Endothelial cell (in vitro differentiated cells): Measurements from ENCODE around the gene NTN1. TPM values are rescaled to one million over a fixed set of nuclear protein-coding genes. Genes with fewer than 3 reads are reported as not detected.

ENCODE experiments used
- DNase-seq: peaks from one replicate; pipeline ENCODE4 v3.0.0; 2021; ENCODE audit warnings: low spot score
- H3K27ac Mint-ChIP-seq: one replicate; pipeline ENCODE4 v1.8.0; 2021; ENCODE audit warnings: mixed read lengths, inconsistent platforms; ENCODE audit not compliant: unreplicated experiment
- H3K27me3 Mint-ChIP-seq: one replicate; pipeline ENCODE4 v1.8.0; 2021; ENCODE audit warnings: mild to moderate bottlenecking, moderate library complexity, mixed read lengths, inconsistent platforms; ENCODE audit not compliant: unreplicated experiment
- H3K36me3 Mint-ChIP-seq: one replicate; pipeline ENCODE4 v1.8.0; 2021; ENCODE audit warnings: mild to moderate bottlenecking, low read depth, mixed read lengths, inconsistent platforms; ENCODE audit not compliant: unreplicated experiment
- H3K4me1 Mint-ChIP-seq: one replicate; pipeline ENCODE4 v1.8.0; 2021; ENCODE audit warnings: mild to moderate bottlenecking, mixed read lengths, inconsistent platforms; ENCODE audit not compliant: unreplicated experiment
- H3K4me3 Mint-ChIP-seq: one replicate; pipeline ENCODE4 v1.8.0; 2021; ENCODE audit warnings: mild to moderate bottlenecking, mixed read lengths, inconsistent platforms; ENCODE audit not compliant: unreplicated experiment
- H3K9me3 Mint-ChIP-seq: one replicate; pipeline ENCODE4 v1.8.0; 2021; ENCODE audit warnings: mixed read lengths, inconsistent platforms; ENCODE audit not compliant: unreplicated experiment
- CTCF ChIP-seq: fragments of 200-600 bp; sonication (generic); IDR thresholded peaks from one replicate; pipeline ENCODE4 v1.5.0; 2021; ENCODE audit warnings: antibody characterized with exemption; ENCODE audit not compliant: unreplicated experiment
- total RNA-seq: library from RNA; stranded (reverse); fragmentation: NEBNext Ultra II Directional; extraction: Animal tissue kit (Norgen Biotek cat#: 25700); gene quantifications from one replicate; pipeline ENCODE4 v1.2.1, GENCODE V29; 2021; ENCODE audit not compliant: unreplicated experiment

NTN1 gene
- total RNA-seq, 1 donor from 2014 or later, result 6.6 TPM

- Mint-ChIP-seq H3K4me1 (peaks cover 13% of the 10 kb centered on the region), H3K27ac (no peak overlapping the region), H3K4me3 (no peak overlapping the region), H3K9me3 (no peaks in the 10 kb centered on the region), H3K27me3 (peaks cover 3% of the 10 kb centered on the region), H3K36me3 (no peaks in the 10 kb centered on the region)
- no peak for TF ChIP-seq CTCF
- DNase-seq, result no peak
Observed at GRCh38 chr17:9170336-9170735, 149.0 kb downstream of the NTN1 start.

- H3K9me3 Mint-ChIP-seq, result no peaks in the 10 kb centered on the region
- DNase-seq, result no peak
Observed at GRCh38 chr17:9170853-9171252, 149.5 kb downstream of the NTN1 start.

DNA sequence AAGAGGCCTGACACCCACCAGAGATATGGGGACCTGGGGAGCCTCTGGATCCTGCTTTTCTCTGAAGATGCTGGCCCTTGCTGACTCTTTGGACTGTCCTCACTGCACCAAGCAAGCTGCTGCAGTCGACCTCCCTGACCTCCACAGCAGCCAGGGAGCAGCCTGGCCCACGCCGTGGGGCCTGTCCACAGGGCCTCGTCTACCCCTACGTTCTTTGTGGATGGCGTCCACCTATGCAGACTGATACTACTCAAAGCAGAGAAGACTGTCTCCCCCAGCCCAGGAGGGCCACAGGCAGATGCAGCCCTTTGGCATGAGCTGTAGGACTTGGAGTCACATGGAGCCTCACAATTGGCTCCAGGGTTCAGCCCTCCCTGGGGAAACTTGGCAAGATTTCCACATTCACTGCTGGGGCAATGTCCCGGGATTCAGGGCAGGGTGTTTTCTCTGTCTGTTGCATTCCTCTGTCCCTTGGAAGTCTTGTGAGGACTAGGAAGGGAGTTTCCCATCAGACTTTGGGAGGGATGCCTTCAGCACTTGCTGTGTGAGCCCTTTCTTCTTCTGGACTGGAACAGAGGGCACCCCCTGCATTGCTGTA, 152.2 kb downstream of the NTN1 start:
- no peaks in the 10 kb centered on the region for H3K9me3 Mint-ChIP-seq
- H3K4me3 Mint-ChIP-seq, result no peak overlapping the region
- peaks cover 32% of the 10 kb centered on the region for H3K4me1 Mint-ChIP-seq
- no peak for DNase-seq
- TF ChIP-seq CTCF, result no peak
- no peak overlapping the region for H3K27ac Mint-ChIP-seq
- H3K27me3 Mint-ChIP-seq, result peaks cover 3% of the 10 kb centered on the region
- H3K36me3 Mint-ChIP-seq, result no peaks in the 10 kb centered on the region

More at GRCh38 chr17:9170853-9171252, 149.5 kb downstream of the NTN1 start:
- TF ChIP-seq CTCF, result no peak
- H3K27ac Mint-ChIP-seq, result peak overlapping the region; percentile 1
- no peaks in the 10 kb centered on the region for H3K36me3 Mint-ChIP-seq
- peaks cover 16% of the 10 kb centered on the region for H3K4me1 Mint-ChIP-seq
- H3K27me3 Mint-ChIP-seq, result peaks cover 3% of the 10 kb centered on the region
- no peak overlapping the region for H3K4me3 Mint-ChIP-seq

- TF ChIP-seq CTCF, result no peak
- no peak overlapping the region for H3K4me3 Mint-ChIP-seq
- H3K27me3 Mint-ChIP-seq, result peaks cover 3% of the 10 kb centered on the region
- peaks cover 34% of the 10 kb centered on the region for H3K4me1 Mint-ChIP-seq
- no peak for DNase-seq
- no peak overlapping the region for H3K27ac Mint-ChIP-seq
- H3K36me3 Mint-ChIP-seq, result no peaks in the 10 kb centered on the region
- H3K9me3 Mint-ChIP-seq, result no peaks in the 10 kb centered on the region
Observed at GRCh38 chr17:9174312-9174711, 153.0 kb downstream of the NTN1 start.

- no peaks in the 10 kb centered on the region for H3K9me3 Mint-ChIP-seq
- H3K4me3 Mint-ChIP-seq, result no peak overlapping the region
- no peak overlapping the region for H3K27ac Mint-ChIP-seq
- H3K4me1 Mint-ChIP-seq, result peaks cover 34% of the 10 kb centered on the region
- no peaks in the 10 kb centered on the region for H3K36me3 Mint-ChIP-seq
- no peak for TF ChIP-seq CTCF
- H3K27me3 Mint-ChIP-seq, result peaks cover 1% of the 10 kb centered on the region
- no peak for DNase-seq
Observed at GRCh38 chr17:9174779-9175574, 153.7 kb downstream of the NTN1 start.
